GM10266 (cell line): ENCODE data around the gene ARHGAP35.

ENCODE experiments used
- DNase-seq: peaks from one replicate; pipeline ENCODE4 v3.0.0; 2012; ENCODE audit errors: extremely low spot score
- TF ChIP-seq, protein P1 (sequence below): IDR thresholded peaks from 2 replicates; pipeline ENCODE4 v1.5.1; 2012; ENCODE audit warnings: mild to moderate bottlenecking, low read depth; ENCODE audit not compliant: control insufficient read depth, insufficient read depth; ENCODE audit errors: missing control alignments

ARHGAP35 gene

GRCh38 chr19:46887240-46887782, 26.5 kb downstream of the ARHGAP35 start:
- no peak for DNase-seq
- TF ChIP-seq, protein P1, sequence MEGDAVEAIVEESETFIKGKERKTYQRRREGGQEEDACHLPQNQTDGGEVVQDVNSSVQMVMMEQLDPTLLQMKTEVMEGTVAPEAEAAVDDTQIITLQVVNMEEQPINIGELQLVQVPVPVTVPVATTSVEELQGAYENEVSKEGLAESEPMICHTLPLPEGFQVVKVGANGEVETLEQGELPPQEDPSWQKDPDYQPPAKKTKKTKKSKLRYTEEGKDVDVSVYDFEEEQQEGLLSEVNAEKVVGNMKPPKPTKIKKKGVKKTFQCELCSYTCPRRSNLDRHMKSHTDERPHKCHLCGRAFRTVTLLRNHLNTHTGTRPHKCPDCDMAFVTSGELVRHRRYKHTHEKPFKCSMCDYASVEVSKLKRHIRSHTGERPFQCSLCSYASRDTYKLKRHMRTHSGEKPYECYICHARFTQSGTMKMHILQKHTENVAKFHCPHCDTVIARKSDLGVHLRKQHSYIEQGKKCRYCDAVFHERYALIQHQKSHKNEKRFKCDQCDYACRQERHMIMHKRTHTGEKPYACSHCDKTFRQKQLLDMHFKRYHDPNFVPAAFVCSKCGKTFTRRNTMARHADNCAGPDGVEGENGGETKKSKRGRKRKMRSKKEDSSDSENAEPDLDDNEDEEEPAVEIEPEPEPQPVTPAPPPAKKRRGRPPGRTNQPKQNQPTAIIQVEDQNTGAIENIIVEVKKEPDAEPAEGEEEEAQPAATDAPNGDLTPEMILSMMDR = no peak

- DNase-seq = no peak
- TF ChIP-seq, protein P1 = no peak
Measured at GRCh38 chr19:46890423-46891170, 29.8 kb downstream of the ARHGAP35 start.

- TF ChIP-seq, protein P1 = no peak
- DNase-seq = no peak
Measured at GRCh38 chr19:46892252-46893179, 31.7 kb downstream of the ARHGAP35 start.

- no peak for DNase-seq
- TF ChIP-seq, protein P1 = no peak
Measured at GRCh38 chr19:46896076-46896794, 35.4 kb downstream of the ARHGAP35 start.

GRCh38 chr19:46898731-46899130, 37.9 kb downstream of the ARHGAP35 start:
- DNase-seq = no peak
- TF ChIP-seq, protein P1 = no peak

GRCh38 chr19:46900341-46900740, 39.5 kb downstream of the ARHGAP35 start:
- TF ChIP-seq, protein P1 = no peak
- no peak for DNase-seq
